Kidney capillary endothelial cell (primary cell): ENCODE measurements around the gene CORO1C.

Source experiments
- DNase-seq: peaks from one replicate; pipeline ENCODE4 v3.0.0-alpha.2; 2018; ENCODE audit warnings: low spot score

CORO1C gene

DNA sequence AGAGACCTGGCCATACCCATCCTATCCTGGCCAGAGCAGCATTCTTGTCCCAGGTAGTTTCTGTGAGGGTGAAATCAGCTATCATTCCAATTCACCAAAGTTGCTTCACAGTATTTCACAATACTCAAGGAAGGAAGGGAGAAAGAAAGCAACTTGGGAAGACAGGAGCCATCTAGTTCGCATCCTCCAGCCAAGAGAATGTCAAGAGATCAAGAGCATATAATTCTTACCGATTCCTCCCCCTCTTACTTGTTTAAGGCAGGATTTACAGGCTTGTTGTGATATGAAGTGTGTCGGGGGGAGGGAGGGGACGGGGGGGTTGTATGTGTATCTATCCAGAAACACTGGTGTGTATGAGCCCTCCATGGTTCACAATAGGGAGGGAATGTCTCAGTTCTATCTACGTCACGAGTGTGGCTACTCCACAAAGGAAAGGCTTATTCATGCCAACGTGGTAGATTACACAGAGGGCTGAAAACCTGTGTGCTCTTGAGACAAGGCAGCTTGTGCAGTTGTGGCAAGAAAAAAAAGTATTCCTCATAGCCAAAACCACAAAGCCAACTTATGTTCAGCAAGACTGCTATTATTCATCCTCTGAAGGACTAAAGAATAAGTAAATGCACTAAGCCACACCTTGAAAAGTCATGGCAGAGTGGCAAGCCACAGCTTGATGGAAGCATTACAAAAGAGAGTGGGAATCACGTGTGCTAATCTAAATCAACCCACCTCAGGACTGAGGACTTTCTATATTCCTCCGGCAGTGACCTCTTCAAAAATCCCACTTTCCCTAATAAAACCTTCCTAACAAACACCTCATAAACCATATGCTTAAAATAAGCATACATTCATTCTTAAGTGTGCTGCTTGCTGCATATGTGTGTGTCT, 35.0 kb downstream of the CORO1C start:
- no peak for DNase-seq

DNA sequence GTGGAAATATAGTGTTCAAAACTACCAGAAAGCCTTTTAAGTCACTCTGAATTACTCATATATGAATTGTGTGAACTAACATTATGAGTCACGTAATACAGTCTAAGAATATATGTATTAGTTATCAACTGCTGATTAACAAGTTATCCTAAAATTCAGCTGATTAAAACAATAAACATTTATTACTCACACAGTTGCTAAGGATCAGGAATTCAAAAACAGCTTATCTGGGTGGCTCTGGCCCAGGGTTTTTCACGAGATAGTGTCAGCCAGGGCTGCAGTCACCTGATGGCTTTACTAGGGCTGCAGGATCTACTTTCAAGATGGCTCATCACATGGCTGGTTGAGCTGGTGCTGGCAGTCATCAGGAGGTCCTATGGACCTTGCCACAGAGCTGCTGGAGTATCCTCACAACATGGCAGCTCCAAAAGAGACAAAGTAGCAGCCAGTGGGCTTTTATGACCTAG, 36.5 kb downstream of the CORO1C start:
- no peak for DNase-seq

DNA sequence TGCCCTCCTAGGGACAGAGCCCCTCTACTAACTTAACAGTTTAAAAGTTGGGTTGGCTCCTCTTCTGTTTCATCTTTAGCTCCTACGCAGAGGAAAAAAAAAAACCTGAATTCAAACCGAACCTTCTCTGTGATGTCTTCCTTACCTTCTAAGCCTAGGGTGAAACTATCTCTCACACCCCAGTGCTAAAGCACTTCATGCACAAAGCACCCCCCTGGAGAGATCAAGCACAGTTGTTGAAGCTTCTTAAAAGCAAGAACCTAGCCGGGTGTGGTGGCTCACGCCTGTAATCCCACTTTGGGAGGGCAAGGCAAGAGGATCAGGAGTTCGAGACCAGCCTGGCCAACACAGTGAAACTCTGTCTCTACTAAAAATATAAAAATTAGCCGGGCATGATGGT, 37.6 kb downstream of the CORO1C start:
- DNase-seq: no peak

DNA sequence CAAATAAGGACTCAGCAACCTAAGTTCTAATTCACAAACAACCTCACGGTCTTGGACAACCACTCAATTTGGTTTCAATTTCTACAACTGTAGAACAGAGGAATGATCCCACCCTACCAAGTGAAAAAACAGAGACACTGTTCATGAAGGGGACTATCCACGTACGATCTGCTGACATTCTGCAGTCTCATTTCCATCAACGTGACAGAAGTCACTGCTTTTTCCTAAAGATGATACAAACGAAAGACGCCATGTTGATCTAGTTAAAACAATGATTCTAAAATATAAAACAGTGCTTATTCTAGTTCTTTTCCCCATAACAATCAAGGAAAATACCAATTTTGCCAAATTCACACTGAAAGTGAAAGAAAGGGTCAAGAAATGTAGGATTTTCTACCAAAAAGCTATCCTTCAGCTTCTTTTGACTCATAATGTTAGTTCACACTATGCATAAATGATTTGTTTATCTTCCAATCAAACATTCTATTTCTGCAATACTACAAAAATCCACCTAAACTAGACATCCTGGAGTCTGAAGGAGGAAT, 38.1 kb downstream of the CORO1C start:
- DNase-seq: no peak

- peak; percentile 21 for DNase-seq
Measured at GRCh38 chr12:108691998-108692808, 39.1 kb downstream of the CORO1C start.

DNA sequence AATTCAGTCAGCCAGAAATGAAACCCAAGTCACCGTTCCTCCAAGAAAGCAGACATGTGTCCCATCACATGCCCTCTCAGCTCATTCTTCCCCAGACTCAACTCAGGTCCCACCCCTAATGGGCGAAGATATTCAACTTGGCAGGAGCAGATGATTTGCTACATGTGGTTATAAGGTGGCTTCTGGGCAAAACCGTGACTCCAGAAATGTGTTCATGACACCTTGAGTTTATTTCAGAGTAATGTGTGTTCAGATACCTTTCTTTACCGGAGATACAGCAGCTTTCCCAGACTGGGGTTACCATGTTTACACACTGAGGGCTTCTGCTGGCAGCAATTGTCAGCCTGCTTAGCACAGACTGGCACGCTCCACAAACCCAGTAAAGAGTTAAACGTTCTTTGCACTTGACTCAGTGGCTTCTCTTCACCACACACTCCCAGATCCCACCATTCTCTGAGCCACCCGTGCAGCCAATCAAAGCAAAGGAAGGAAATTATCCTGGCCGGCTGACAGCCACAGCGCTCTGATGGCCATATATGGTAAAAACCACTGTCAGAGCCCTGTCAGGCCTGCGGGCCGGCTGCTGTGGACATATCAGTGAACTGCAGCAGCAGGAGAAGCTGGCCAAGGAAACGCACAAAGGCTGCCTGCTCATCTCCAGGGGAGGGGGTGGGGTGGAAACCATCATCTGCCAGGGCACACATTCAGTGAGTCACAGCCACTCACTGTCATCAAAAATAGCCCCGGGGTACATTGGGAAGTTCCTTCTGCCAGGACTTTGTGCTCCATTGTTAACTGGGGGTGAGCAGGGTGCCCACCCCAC, 39.9 kb downstream of the CORO1C start:
- peak; percentile 99 for DNase-seq

DNA sequence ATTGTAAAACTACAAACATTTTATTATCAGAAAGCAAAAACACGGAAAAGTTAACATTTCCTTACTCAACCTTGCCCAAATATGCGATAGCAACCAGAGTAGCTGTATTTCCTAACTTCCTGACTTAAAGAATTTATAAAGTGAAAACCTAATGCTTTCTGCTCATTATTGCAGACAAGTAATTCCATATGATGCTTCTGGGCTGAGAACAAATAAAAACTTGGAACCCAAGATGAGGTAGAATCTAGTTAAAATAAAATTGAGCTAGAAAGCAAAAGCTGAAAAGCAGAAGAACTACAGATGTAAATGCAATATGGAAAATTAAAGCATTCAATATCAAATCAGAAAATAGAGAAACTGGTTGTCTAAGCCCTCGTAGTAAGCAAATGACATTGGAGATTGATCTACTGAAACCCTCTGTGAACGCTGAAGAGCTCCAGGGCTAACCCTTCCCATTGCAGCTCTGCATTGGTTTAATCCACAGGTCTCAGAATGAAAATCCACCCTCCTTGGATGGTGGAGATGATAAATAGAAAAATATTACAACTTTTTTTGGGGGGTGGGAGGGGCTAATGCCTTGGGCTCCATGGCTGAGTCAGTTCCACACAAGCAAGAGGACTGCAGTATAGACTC, 40.7 kb downstream of the CORO1C start:
- DNase-seq: no peak

DNA sequence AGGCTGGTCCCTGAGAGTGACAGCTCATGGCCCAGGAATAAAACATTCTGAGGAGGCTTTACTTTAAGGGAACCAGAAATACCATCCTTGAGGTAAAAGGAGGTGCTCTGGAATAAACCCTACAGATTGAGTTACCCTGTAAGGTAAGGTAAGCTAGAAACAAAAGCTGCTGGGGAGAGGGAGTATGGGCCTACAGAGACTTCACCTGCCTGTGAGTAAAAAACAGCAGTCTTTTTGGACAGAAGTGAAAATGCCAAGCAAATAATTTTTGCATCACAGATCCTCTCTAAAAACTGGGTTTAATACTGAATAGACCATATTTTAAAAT, 41.2 kb downstream of the CORO1C start:
- no peak for DNase-seq

- DNase-seq: peak; percentile 63
Measured at GRCh38 chr12:108689314-108690190, 41.8 kb downstream of the CORO1C start.

GRCh38 chr12:108686780-108687179, 44.5 kb downstream of the CORO1C start:
- no peak for DNase-seq

DNA sequence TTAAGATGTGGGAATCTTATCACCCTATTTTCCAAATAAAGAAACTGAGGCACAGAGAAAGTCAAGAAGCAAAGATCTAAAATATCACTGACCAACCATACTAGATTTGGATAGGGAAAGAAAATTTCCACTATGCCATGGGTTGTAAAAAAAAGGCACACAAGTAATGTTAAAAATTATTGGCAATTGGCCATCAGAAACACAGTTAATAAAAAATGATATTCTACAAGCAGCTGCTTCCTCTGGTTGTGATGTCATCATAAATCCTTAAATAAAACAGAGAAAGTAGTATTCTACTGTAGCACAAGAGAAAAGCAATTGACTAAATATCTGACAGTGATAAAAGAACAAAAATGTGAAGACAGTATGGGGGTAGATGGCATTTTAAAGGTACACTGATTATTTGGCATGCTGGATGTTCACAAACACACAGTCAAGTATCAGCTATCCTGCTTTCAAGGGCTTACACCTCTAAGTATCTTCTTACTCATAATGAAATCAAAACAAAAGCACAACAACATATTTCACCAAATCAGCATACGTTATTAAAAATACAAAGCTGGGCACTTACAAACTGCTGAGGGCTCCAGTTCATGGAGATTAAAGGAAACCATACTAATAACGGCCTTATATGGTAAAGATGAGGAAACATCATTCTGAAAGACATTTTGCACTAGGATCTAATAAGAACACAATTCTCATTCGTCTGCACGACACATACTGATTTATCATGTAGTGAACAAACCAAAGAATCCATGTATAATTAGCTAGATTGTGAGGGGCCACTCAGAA, 45.7 kb downstream of the CORO1C start:
- no peak for DNase-seq

DNA sequence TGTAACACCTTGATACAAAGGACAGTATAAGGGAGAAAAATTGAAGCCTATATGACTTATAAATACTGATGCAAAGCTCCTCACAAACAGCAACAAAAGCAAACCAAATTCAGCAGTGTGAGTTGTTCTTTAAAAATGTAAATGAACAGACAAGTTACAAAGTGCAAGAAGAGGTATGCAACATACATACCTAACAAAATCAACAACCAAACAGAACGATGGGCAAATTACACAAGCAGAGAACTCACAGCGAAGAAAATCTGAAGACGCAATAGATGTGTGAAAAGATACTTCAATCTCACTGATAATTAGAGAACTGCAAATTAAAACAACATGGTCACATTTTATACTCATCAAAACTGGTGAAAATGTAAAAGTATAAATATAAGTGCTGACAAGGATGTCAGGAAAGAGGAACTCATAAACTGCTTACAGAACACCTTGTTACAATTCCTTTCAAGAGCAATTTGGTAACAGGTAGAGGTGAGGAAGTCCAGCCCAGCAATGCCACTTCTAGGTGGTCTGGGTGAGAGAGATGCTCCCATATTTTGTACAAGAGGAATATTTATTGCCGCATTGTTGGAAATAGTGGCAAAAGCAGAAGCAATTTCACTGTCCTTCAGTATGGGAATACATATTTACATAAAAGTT, 47.3 kb downstream of the CORO1C start:
- no peak for DNase-seq

DNA sequence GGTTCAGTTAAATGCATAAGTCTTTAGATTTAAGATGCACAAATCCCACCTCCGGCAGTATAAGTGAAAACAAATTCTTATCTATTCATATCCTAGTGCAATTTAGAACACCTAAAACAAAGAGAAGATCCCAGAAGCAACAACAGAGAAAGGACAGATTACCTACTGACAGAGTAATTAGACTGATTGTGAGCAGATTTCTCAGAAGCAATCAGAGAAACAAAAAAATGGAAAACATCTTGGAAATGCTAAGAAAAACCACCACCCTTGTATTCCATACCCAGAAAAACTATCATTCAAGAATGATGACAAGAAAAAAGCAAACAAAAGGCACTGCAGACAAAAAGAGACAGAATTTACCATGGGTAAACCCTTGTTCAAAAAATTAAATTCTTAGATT, 50.0 kb downstream of the CORO1C start:
- DNase-seq: no peak

GRCh38 chr12:108679106-108679681, 52.1 kb downstream of the CORO1C start:
- DNase-seq: no peak

DNA sequence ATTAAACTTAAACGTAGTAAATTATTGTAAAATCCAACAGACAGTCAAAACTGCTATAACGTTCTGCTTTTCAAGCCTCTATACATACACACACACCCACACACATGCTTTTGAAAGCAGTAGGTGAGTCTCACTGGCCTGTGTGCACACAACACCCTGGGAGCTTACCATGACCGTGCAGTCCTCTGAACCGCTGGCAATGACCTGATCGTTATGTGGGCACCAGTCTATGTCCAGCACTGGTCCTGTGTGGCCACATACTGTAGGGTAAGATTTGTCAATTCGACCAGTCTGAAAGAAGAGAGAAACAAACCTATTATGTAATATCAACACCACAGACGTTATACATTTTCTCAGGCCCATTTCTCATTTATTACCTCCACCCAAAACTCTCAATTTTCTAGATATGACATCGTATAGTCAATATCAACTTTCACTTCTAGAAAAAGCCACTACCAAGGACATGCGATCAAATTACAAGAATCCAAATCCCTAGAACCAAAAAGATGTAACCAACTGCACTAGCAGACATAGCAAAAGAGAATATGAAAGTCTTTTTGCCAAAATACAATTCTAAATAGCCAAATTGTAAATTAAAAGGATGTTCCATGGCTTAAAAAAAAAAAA, 53.1 kb downstream of the CORO1C start:
- no peak for DNase-seq

- DNase-seq: no peak
Measured at GRCh38 chr12:108677381-108677780, 53.9 kb downstream of the CORO1C start.

GRCh38 chr12:108676707-108677106, 54.6 kb downstream of the CORO1C start:
- DNase-seq: no peak

GRCh38 chr12:108675792-108676191, 55.5 kb downstream of the CORO1C start:
- DNase-seq: no peak
